ENCODE measurements around the gene GLCE.

The GLCE gene

GRCh38 chr15:69316291-69316690, 155.9 kb downstream of the GLCE start:
- no peak for DNase-seq (ENCODE audit: low read depth in 2 of 2, low spot score in 1 of 2)

DNA sequence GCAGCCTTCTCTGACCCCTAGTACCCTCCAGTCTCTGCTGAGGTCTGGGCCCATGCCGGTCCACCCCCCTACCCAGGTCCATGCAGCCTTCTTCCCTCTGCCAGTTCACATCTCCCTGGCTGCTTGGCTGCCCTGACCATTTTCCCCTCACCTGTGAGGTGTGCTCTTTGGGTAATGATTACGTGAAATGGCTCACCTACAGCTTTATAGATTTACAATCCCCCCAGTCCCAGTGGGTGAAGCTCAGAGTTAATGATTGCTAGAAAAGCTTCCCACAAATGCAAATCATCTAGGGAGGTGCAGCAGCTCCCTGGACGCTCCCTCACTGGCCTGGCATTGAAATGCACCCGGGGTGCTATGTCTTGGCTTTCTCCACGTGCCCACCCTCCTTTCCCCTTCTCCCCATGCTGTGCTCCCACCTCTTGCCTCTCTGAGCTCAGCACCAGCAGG, 157.0 kb downstream of the GLCE start:
- no peak for DNase-seq (ENCODE audit: low read depth in 2 of 2, low spot score in 1 of 2)

- no peak for DNase-seq (ENCODE audit: low read depth in 2 of 2, low spot score in 1 of 2)
These were observed 157.6 kb downstream of the GLCE start for GRCh38 chr15:69318033-69318432.

DNA sequence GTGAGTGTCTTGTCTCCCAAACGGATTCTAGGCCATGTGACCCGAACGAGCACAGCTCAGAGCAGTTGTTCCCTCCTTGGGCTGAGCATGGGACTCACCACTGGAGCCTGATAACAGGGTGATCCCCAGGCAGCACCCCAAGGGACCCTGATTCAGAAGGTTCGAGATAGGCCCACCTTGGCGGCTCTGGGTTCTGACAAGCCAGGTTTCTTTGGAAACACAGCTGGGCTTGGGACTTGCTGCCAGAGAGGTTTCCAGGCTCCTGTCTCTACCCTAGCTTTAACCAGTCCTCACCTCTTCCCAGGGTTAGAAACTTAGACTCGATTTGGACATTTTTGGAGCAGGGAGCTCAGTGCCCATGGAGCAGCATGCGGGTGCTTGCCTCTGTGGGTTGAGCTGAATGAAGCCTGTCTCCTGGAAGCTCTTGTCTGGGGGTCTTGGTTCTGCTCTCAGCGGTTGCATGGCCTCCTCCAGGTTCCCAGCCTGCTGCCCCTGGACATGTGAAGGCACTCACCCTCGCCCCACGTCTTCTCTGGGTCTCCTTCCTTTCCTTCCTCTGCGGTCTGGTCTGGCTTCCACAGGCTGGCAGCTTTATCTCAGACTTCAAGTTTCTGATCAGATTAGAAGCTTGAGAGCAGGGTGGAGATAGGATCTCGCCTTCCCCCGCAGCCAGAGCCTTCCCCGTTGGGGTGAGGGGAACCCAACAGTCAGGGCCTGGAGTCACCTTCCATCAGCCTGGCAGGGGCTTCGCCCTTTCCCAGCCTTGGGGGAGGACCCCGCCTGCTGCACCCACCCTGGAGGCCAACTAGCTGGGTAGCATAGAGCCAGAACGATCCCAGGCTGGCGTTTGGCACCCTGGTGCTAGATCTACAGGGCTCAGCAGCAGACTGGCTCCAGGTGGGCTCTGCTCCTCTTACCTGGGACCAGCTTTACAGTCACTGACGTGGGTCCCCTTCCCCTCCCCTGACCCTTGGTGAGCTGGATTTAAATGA, 159.2 kb downstream of the GLCE start:
- DNase-seq (ENCODE audit: low read depth in 2 of 2, low spot score in 1 of 2) = no peak

DNA sequence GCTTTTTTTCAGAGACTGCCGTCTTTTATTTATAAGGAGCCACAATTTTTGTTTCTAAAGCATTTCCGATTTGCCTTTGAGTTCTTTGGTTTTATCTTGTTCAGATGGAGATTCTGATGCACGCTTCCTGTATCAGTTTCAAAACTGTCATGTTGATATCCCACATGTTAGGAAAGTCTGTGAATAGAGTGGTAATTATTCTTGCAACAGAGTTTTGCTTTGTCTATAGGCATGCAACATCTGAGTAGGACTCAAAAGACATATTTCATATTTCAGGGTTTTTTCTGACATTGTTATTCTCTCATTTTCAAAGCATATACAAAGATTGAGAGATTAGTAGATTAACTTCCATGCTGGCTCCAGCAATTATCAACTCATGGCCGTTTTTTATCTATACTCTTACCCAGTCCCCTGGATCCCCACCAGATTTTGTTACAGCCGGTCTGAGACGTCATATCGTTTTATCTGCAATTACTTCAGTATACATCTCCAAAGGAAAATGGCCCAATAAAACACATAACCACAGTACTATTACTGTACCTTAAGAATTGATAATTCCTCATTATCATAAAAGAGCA, 160.6 kb downstream of the GLCE start:
- DNase-seq (ENCODE audit: low read depth in 2 of 2, low spot score in 1 of 2) = no peak
